HEK293T (cell line): ENCODE data around the gene FMNL1.

Experiments used
- ELF4 ChIP-seq: fragments of 450-650 bp; IDR thresholded peaks from 2 replicates; pipeline ENCODE4 v1.6.1; 2017; ENCODE audit warnings: antibody characterized with exemption
- ZNF384 ChIP-seq: fragments of 450-650 bp; IDR thresholded peaks from 2 replicates; pipeline ENCODE4 v1.6.1; 2016

- TF ChIP-seq ZNF384 (no peak), ELF4 (no peak)
Measured at GRCh38 chr17:45236282-45236606, 14.6 kb downstream of the FMNL1 start.
